Ascending aorta (tissue), 2 donors: ENCODE measurements around the gene GRIK3. TPM values are rescaled to one million over a fixed set of nuclear protein-coding genes. Genes with fewer than 3 reads are reported as not detected.

ENCODE experiments used
- DNase-seq, 2 donors: peaks; one replicate each; pipeline ENCODE4 v3.0.0-alpha.2; 2019; ENCODE audit warnings: low spot score in 2 of 2
- H3K27ac ChIP-seq, 2 donors: fragments of 200-600 bp; sonication (generic); one replicate each; pipeline ENCODE4 v1.5.1; 2016 to 2017; ENCODE audit warnings: mild to moderate bottlenecking in 1 of 2
- H3K27me3 ChIP-seq: fragments of 200-600 bp; sonication (generic); one replicate; pipeline ENCODE4 v1.5.1; 2017
- H3K36me3 ChIP-seq, 2 donors: fragments of 200-600 bp; sonication (generic); one replicate each; pipeline ENCODE4 v1.5.1; 2016
- H3K4me1 ChIP-seq, 2 donors: fragments of 200-600 bp; sonication (generic); one replicate each; pipeline ENCODE4 v1.5.1; 2016 to 2017; ENCODE audit warnings: mild to moderate bottlenecking in 1 of 2
- H3K4me3 ChIP-seq, 2 donors: fragments of 200-600 bp; sonication (generic); one replicate each; pipeline ENCODE4 v1.5.1; 2016 to 2017; ENCODE audit warnings: mild to moderate bottlenecking in 1 of 2
- H3K9me3 ChIP-seq, 2 donors: fragments of 200-600 bp; sonication (generic); one replicate each; pipeline ENCODE4 v1.5.1; 2016
- CTCF ChIP-seq, 3 experiments: fragments of 200-600 bp in 2 of 3; fragments of 450-650 bp in 1 of 3; sonication (generic) in 2 of 3; IDR thresholded peaks; one replicate each; pipeline ENCODE4 v1.5.1; 2016 to 2019; ENCODE audit warnings: antibody characterized with exemption in 3 of 3, mild to moderate bottlenecking in 1 of 3, moderate library complexity in 1 of 3
- intact Hi-C: fragments of 100-400 bp; cut with DNase I; formaldehyde crosslinking; loops from one replicate; pipeline ENCODE4 v1.15.1; 2023
- total RNA-seq: library from RNA; depleted of rRNA; stranded (reverse); fragments of >200 nt; gene quantifications from one replicate; pipeline ENCODE4 v1.1.0, GENCODE V29; 2016

GRIK3 gene
- total RNA-seq, 1 donor from 2014 or later, result under 0.01 TPM

DNA sequence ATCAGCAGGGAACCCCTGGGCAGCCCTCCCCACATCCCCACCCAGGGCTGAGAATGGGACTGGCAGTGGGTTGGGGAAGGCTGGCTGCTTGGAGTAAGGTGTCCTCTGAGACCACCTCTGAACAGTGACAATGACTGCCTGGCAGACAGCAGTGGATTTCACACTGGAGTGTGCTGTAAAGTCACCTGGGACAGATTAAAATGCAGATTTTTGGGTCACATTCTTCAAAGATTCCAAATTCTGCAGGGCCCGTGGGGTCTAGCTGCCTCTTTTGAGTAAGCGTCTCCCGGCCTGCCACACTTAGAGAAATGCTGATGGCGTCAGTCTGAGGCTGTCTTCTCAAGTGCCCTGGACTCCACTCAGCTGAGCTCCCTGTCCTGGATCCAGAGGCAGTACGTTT, 164.5 kb downstream of the GRIK3 start:
- no peak for TF ChIP-seq CTCF (IDR thresholded peaks at IDR 0.05)
- DNase-seq, result no peak
- Histone ChIP-seq H3K36me3 (no peaks in the 10 kb centered on the region), H3K4me3 (no peak overlapping the region), H3K27me3 (no peaks in the 10 kb centered on the region), H3K9me3 (no peaks in the 10 kb centered on the region), H3K4me1 (peaks cover 0 to 3% of the 10 kb centered on the region in 2 donors), H3K27ac (no peak overlapping the region)
- intact Hi-C loops, result no loop called here

DNA sequence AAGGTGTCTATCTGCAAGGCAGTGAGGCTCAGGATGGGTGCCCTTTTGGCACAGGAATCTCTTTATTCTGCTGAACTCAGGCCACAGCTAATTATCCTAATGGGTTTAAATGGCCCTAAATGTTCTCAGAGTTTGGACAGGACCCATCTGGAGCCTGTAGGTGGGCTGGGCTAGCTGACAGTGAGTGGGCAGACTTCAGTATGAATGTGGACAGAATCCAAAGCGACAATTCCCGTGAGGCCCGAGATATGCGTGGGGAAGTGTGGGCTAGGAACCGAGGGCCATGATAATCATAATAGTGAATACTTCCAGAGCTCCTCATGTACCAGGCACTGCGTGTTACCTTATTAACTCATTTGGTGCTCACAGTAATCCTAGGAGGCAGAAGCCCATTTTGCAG, 165.3 kb downstream of the GRIK3 start:
- H3K27ac ChIP-seq, result no peak overlapping the region
- intact Hi-C loops, result no loop called here
- H3K9me3 ChIP-seq, result no peaks in the 10 kb centered on the region
- no peaks in the 10 kb centered on the region for H3K27me3 ChIP-seq
- DNase-seq, result no peak
- peaks cover 0 to 3% of the 10 kb centered on the region in 2 donors for H3K4me1 ChIP-seq
- no peak for TF ChIP-seq CTCF (IDR thresholded peaks at IDR 0.05)
- no peaks in the 10 kb centered on the region for H3K36me3 ChIP-seq
- H3K4me3 ChIP-seq, result no peak overlapping the region

GRCh38 chr1:36867575-36867974, 166.7 kb downstream of the GRIK3 start:
- no peak for TF ChIP-seq CTCF (IDR thresholded peaks at IDR 0.05)
- no peaks in the 10 kb centered on the region for H3K9me3 ChIP-seq
- H3K27me3 ChIP-seq, result no peaks in the 10 kb centered on the region
- no peak overlapping the region for H3K4me3 ChIP-seq
- peaks cover 0 to 3% of the 10 kb centered on the region in 2 donors for H3K4me1 ChIP-seq
- intact Hi-C loops, result no loop called here
- no peaks in the 10 kb centered on the region for H3K36me3 ChIP-seq
- H3K27ac ChIP-seq, result no peak overlapping the region
- DNase-seq, result no peak

DNA sequence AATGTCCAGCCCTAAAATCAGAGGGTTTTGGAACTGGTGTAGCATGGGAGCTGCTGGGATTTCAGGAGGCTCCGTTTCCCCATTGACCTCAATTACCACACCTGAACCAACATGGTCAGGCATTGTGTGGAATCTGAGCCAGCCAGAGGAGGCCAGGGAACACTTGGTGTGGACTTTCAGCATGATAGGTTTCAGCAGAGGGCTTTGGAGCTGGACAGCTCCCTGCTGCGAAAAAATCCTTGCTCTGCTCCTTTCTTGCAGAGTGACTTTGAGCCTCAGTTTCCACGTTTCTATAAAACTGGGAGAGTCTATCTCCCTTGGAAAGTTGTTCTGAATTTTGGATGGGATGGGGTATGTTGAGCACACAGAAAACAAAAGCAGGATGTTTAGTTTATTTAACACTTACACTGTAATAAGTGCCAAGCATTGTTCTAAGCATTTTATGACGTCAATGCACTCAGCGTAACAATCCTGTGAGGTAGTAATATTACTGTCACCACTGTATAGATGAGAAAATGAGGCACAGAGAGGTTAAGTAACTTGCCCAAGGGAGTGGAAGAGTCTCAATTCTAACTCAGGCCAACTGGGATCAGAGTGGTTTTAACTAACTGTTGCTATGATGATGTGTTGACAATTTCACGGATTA, 168.0 kb downstream of the GRIK3 start:
- H3K27me3 ChIP-seq, result no peaks in the 10 kb centered on the region
- TF ChIP-seq CTCF (IDR thresholded peaks at IDR 0.05), result no peak
- intact Hi-C loops, result no loop called here
- H3K4me3 ChIP-seq, result no peak overlapping the region
- H3K36me3 ChIP-seq, result no peaks in the 10 kb centered on the region
- H3K9me3 ChIP-seq, result no peaks in the 10 kb centered on the region
- no peak for DNase-seq
- no peak overlapping the region for H3K27ac ChIP-seq
- H3K4me1 ChIP-seq, result peaks cover 0 to 2% of the 10 kb centered on the region in 2 donors

- H3K4me1 ChIP-seq, result no peaks in the 10 kb centered on the region
- no peaks in the 10 kb centered on the region for H3K27me3 ChIP-seq
- H3K4me3 ChIP-seq, result no peak overlapping the region
- TF ChIP-seq CTCF (IDR thresholded peaks at IDR 0.05), result no peak
- H3K36me3 ChIP-seq, result no peaks in the 10 kb centered on the region
- no peaks in the 10 kb centered on the region for H3K9me3 ChIP-seq
- no peak for DNase-seq
- H3K27ac ChIP-seq, result no peak overlapping the region
- intact Hi-C loops, result no loop called here
Observed at GRCh38 chr1:36865602-36865900, 168.8 kb downstream of the GRIK3 start.
